Activated CD4-positive, alpha-beta T cell treated with anti-CD3 and anti-CD28 coated beads, Interleukin-2, amount 50 U/mL, for 1 hour (primary cell): ENCODE results near the gene ATG16L1.

Source experiments
- DNase-seq: peaks from one replicate; pipeline ENCODE4 v3.0.0-alpha.2; 2020

The ATG16L1 gene

GRCh38 chr2:233338046-233338445 is 86.6 kb downstream of the ATG16L1 start:
- no peak for DNase-seq

- no peak for DNase-seq
These were observed 87.4 kb downstream of the ATG16L1 start for GRCh38 chr2:233338812-233339368.

- DNase-seq: no peak
These were observed 88.0 kb downstream of the ATG16L1 start for GRCh38 chr2:233339427-233339826.

GRCh38 chr2:233341296-233341695 is 89.8 kb downstream of the ATG16L1 start:
- DNase-seq: no peak

- no peak for DNase-seq
These were observed 90.8 kb downstream of the ATG16L1 start for GRCh38 chr2:233342301-233342700.

- no peak for DNase-seq
These were observed 91.8 kb downstream of the ATG16L1 start for GRCh38 chr2:233343171-233343705.
